ENCODE data around the gene LRRTM2.
"Not testable (repeated sequence)": the region's sequence is repeated elsewhere in the genome, so short reads cannot be mapped to it uniquely, and the experiment has no call there.

LRRTM2 gene

GRCh38 chr5:138874771-138875551 is at the start of gene LRRTM2:
Gene LRRTM2 (minus strand): TSS chr5:138875335. CDS start chr5:138874911, 424 bp downstream.
- DNase-seq = peak; percentile 45
- in situ Hi-C loops (cut with HindIII; ENCODE audit: low pct_ligation_motif_present, low sequenced_read_pairs) = no loop called here
- Histone ChIP-seq H3K27ac (no peak within 1 kb of the TSS), H3K36me3 (replicated peaks) (no peaks in the 10 kb centered on the region), H3K27me3 (replicated peaks) (no peaks in the 10 kb centered on the region), H3K4me3 (ENCODE audit: low read depth, low read length) (peak within 1 kb of the TSS; percentile 20)
- TF ChIP-seq, protein P1, sequence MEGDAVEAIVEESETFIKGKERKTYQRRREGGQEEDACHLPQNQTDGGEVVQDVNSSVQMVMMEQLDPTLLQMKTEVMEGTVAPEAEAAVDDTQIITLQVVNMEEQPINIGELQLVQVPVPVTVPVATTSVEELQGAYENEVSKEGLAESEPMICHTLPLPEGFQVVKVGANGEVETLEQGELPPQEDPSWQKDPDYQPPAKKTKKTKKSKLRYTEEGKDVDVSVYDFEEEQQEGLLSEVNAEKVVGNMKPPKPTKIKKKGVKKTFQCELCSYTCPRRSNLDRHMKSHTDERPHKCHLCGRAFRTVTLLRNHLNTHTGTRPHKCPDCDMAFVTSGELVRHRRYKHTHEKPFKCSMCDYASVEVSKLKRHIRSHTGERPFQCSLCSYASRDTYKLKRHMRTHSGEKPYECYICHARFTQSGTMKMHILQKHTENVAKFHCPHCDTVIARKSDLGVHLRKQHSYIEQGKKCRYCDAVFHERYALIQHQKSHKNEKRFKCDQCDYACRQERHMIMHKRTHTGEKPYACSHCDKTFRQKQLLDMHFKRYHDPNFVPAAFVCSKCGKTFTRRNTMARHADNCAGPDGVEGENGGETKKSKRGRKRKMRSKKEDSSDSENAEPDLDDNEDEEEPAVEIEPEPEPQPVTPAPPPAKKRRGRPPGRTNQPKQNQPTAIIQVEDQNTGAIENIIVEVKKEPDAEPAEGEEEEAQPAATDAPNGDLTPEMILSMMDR (IDR thresholded peaks at IDR 0.05; ENCODE audit: low read depth, low read length, missing control alignments) = no peak

DNA sequence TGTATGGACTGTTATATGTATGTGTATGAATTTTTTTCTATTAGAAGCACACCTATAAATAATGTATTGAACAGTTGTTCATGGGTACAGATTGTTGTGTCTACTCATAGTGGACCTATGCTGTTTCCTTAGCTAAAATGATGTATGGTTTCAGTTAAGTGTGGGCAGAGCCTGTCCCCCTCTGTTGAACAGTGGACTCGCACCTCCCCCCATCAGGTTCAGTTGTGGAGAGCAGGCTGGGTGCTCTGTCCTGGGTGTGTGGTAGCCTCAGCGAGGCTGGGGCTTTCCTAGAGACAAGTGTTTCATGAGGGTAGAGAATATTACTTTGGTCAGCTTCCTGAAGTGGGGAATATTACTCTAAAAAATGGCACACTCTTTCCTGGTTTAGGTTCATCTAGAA is 47.4 kb upstream of the LRRTM2 start:
- in situ Hi-C loops (cut with HindIII; ENCODE audit: low pct_ligation_motif_present, low sequenced_read_pairs) = no loop called here
- TF ChIP-seq, protein P1 (IDR thresholded peaks at IDR 0.05; ENCODE audit: low read depth, low read length, missing control alignments) = no peak
- Histone ChIP-seq H3K27ac (no peak overlapping the region), H3K27me3 (replicated peaks) (no peaks in the 10 kb centered on the region), H3K4me3 (ENCODE audit: low read depth, low read length) (no peak overlapping the region), H3K36me3 (replicated peaks) (peaks cover 35% of the 10 kb centered on the region)
- DNase-seq = no peak

DNA sequence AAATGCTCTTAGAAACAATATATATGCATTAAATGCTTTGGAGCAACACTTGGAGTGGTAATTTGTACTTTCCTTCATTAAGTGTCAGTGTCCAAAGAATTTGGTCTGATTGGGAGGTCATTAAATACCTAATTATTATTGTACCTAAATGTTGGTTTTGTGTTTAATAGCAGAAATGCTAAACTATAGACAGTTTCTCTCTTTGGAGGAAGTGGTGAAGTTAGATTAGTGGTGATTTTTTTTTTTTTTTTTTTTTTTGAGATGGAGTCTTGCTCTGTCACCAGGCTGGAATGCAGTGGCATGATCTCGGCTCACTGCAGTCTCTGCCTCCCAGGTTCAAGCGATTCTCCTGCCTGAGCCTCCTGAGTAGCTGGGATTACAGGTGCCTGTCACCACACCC is 46.2 kb upstream of the LRRTM2 start:
- peaks cover 26% of the 10 kb centered on the region for H3K36me3 ChIP-seq (replicated peaks)
- H3K27me3 ChIP-seq (replicated peaks); H3K4me3 ChIP-seq (ENCODE audit: low read depth, low read length); H3K27ac ChIP-seq; in situ Hi-C loops (cut with HindIII; ENCODE audit: low pct_ligation_motif_present, low sequenced_read_pairs): not testable (repeated sequence)
- peak; percentile 47 for DNase-seq

DNA sequence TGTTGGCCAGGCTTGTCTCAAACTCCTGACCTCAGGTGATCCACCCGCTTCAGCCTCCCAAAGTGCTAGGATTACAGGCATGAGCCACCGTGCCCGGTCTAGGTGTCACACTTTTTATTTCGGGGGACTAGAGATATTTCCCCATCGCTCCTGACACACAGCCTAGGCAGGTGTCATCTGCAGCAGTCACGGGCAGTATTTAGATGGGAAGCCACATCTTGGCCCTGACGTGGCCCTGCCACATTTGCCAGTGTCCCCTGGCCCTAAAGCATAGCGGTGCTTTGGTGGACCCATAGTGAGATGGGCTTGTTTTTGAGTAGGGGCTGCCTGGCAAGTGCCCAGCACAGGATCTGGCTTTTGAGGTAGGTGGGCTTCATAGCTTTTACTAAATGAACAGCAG is 45.0 kb upstream of the LRRTM2 start:
- in situ Hi-C loops (cut with HindIII; ENCODE audit: low pct_ligation_motif_present, low sequenced_read_pairs) = no loop called here
- H3K27ac ChIP-seq = no peak overlapping the region
- no peak for DNase-seq

GRCh38 chr5:138918686-138919085 is 43.6 kb upstream of the LRRTM2 start:
- Histone ChIP-seq H3K36me3 (replicated peaks) (peaks cover 8% of the 10 kb centered on the region), H3K27me3 (replicated peaks) (no peaks in the 10 kb centered on the region), H3K4me3 (ENCODE audit: low read depth, low read length) (no peak overlapping the region), H3K27ac (no peak overlapping the region)
- TF ChIP-seq, protein P1 (IDR thresholded peaks at IDR 0.05; ENCODE audit: low read depth, low read length, missing control alignments) = no peak
- DNase-seq = no peak
- in situ Hi-C loops (cut with HindIII; ENCODE audit: low pct_ligation_motif_present, low sequenced_read_pairs) = no loop called here

More for the DNA sequence above, 45.0 kb upstream of the LRRTM2 start:
- TF ChIP-seq, protein P1 (IDR thresholded peaks at IDR 0.05; ENCODE audit: low read depth, low read length, missing control alignments) = no peak
- Histone ChIP-seq H3K27me3 (replicated peaks) (no peaks in the 10 kb centered on the region), H3K4me3 (ENCODE audit: low read depth, low read length) (no peak overlapping the region), H3K36me3 (replicated peaks) (peaks cover 17% of the 10 kb centered on the region)

DNA sequence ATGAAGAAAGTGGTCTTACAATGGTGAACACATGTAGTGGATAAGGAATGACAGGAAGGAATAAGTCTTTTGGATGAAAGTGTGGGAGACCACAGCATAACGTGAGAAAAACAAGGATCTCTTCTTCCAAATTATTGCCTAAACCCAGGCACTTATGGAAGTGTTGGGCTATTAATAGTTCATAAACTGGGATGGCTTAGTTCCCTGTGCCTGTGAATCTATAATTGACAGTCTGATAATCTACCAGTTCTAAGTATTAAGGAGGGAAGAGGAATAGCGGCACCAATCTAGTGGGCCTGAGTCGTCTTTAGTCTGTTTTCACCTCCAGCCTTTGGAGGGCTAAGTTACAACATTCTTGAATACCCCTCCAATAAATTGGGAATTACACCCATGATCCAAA is 39.2 kb upstream of the LRRTM2 start:
- DNase-seq = no peak
- no peak overlapping the region for H3K4me3 ChIP-seq (ENCODE audit: low read depth, low read length)
- TF ChIP-seq, protein P1 (IDR thresholded peaks at IDR 0.05; ENCODE audit: low read depth, low read length, missing control alignments) = no peak
- no peak overlapping the region for H3K27ac ChIP-seq
- in situ Hi-C loops (cut with HindIII; ENCODE audit: low pct_ligation_motif_present, low sequenced_read_pairs) = no loop called here
- no peaks in the 10 kb centered on the region for H3K27me3 ChIP-seq (replicated peaks)
- H3K36me3 ChIP-seq (replicated peaks) = peaks cover 9% of the 10 kb centered on the region

Measured in brain microvascular endothelial cell (primary cell).